Activated naive CD4-positive, alpha-beta T cell treated with anti-CD3 and anti-CD28 coated beads, Interleukin-2, amount 10 ng/mL, durations not matched to agents 7 days and 5 days (primary cell): ENCODE measurements around the gene ARL4D.
"Not testable (repeated sequence)": the region's sequence is repeated elsewhere in the genome, so short reads cannot be mapped to it uniquely, and the experiment has no call there.

Experiments used
- CTCF ChIA-PET: fragments of 350-600 bp; sonication (Branson Sonifier 250); formaldehyde crosslinking; loops from one replicate; lab custom pipeline; 2021; ENCODE audit warnings: antibody characterized with exemption; lab: Charles Lee
- DNase-seq: peaks from one replicate; pipeline ENCODE4 v3.0.0-alpha.2; 2020
- H3K27ac Mint-ChIP-seq: one replicate; pipeline ENCODE4 v1.8.0; 2021; ENCODE audit warnings: mild to moderate bottlenecking, moderate library complexity, mixed read lengths
- H3K27me3 Mint-ChIP-seq: one replicate; pipeline ENCODE4 v1.8.0; 2021; ENCODE audit warnings: mild to moderate bottlenecking, mixed read lengths
- H3K36me3 Mint-ChIP-seq: one replicate; pipeline ENCODE4 v1.8.0; 2021; ENCODE audit warnings: mixed read lengths
- H3K4me1 Mint-ChIP-seq: one replicate; pipeline ENCODE4 v1.8.0; 2021; ENCODE audit warnings: mixed read lengths
- H3K4me3 Mint-ChIP-seq: one replicate; pipeline ENCODE4 v1.8.0; 2021; ENCODE audit warnings: mild to moderate bottlenecking, moderate library complexity, mixed read lengths
- H3K9me3 Mint-ChIP-seq: one replicate; pipeline ENCODE4 v1.8.0; 2021; ENCODE audit warnings: mixed read lengths

The ARL4D gene

DNA sequence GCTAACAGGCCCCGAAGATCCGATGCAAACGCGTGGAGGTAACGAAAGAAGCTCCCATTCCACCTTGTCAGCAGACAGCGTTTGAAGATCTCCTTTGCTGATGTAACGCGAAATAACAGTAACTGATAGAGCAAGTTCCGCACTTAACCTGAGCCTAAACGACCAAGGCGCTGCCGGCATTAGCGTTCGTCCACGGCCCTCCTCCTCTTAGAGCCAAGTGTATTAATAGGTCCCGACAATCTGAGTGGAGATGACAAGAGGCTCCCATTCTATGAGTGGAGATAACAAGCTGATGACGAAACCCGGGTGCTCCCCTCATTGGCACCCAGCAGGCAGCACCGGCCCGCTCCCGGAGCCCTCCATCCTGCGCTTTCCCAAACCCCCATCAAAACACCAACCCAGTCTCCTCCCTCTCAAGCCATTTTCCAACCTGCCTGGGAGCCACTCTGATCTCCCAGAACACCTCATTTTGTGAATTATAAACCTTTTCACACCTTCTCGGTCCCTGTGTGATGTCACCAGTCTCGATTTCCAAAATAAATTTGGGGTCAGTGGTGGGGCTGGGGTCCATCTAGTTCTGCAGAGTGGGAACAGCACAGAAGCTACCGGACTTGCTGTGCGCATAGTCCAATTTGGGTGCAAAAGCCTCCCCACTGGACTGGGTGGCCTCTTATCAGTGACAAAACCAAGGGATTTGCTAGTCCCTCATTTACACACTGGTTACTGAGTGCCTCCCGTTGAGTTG lies 35.4 kb upstream of the ARL4D start:
- H3K4me3 Mint-ChIP-seq = no peak overlapping the region
- H3K27ac Mint-ChIP-seq = no peak overlapping the region
- H3K9me3 Mint-ChIP-seq = no peaks in the 10 kb centered on the region
- CTCF ChIA-PET = no interaction called here
- peaks cover 46% of the 10 kb centered on the region for H3K4me1 Mint-ChIP-seq
- DNase-seq = no peak
- H3K36me3 Mint-ChIP-seq = peaks cover 3% of the 10 kb centered on the region
- peaks cover 4% of the 10 kb centered on the region for H3K27me3 Mint-ChIP-seq

DNA sequence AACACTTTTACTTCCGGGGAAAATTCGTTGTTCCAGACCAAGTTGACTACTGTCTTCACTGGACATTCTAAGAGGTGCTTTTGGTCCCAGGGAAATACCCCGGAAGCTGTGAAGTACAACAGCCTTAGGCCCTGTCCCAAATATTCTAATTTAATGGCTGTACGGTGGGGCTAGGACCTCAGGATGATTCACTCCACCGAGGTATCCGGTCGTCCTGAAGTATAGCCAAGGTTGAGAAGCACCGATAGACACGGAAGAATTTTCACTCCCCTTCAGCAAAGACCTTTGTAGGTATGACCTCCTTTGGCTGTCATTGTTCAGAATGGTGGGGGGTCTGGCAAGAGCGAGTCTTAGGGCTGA lies 34.9 kb upstream of the ARL4D start:
- no peak overlapping the region for H3K4me3 Mint-ChIP-seq
- H3K36me3 Mint-ChIP-seq = peaks cover 3% of the 10 kb centered on the region
- no peak overlapping the region for H3K27ac Mint-ChIP-seq
- H3K27me3 Mint-ChIP-seq = peaks cover 4% of the 10 kb centered on the region
- no peaks in the 10 kb centered on the region for H3K9me3 Mint-ChIP-seq
- no peak for DNase-seq
- peaks cover 45% of the 10 kb centered on the region for H3K4me1 Mint-ChIP-seq
- CTCF ChIA-PET = interaction anchor here (0.6 kb wide), 1 partner anchor 301 kb away, joined by 3 read pairs; no protein-coding TSS in a partner anchor

- Mint-ChIP-seq H3K9me3 (no peaks in the 10 kb centered on the region), H3K4me3 (no peak overlapping the region), H3K27me3 (peaks cover 4% of the 10 kb centered on the region), H3K4me1 (peaks cover 46% of the 10 kb centered on the region), H3K36me3 (no peaks in the 10 kb centered on the region), H3K27ac (no peak overlapping the region)
- CTCF ChIA-PET = interaction anchor here (1.0 kb wide), 1 partner anchor 28 kb away, joined by 3 read pairs; no protein-coding TSS in a partner anchor
- no peak for DNase-seq
Observed at GRCh38 chr17:43365356-43365755, 33.4 kb upstream of the ARL4D start.

DNA sequence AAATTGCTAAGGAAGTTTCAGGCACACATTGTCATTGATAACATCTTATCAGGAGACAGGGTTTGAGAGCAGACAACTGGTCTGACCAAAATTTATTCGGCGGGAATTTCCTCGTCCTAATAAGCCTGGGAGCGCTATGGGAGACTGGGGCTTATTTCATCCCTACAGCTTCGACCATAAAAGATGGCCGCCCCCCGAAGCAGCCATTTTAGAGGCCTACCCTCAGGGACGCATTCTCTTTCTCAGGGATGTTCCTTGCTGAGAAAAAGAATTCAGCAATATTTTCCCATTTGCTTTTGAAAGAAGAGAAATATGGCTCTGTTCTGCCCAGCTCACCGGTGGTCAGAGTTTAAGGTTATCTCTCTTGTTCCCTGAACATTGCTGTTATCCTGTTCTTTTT lies 32.9 kb upstream of the ARL4D start:
- CTCF ChIA-PET, H3K4me3 Mint-ChIP-seq, H3K27me3 Mint-ChIP-seq, H3K27ac Mint-ChIP-seq, H3K36me3 Mint-ChIP-seq, DNase-seq, H3K9me3 Mint-ChIP-seq: not testable (repeated sequence)
- peaks cover 47% of the 10 kb centered on the region for H3K4me1 Mint-ChIP-seq

GRCh38 chr17:43366891-43367736 lies 31.7 kb upstream of the ARL4D start:
- H3K4me1 Mint-ChIP-seq = peaks cover 50% of the 10 kb centered on the region
- H3K36me3 Mint-ChIP-seq = no peaks in the 10 kb centered on the region
- H3K27me3 Mint-ChIP-seq = peaks cover 4% of the 10 kb centered on the region
- H3K9me3 Mint-ChIP-seq = no peaks in the 10 kb centered on the region
- peak; percentile 24 for DNase-seq
- peak overlapping the region; percentile 99 for H3K27ac Mint-ChIP-seq
- H3K4me3 Mint-ChIP-seq = peak overlapping the region; percentile 94
- CTCF ChIA-PET = interaction anchor here (1.2 to 3.5 kb wide), 3 partner anchors 21 to 116 kb away, joined by 10 to 26 read pairs (median 16); partner anchors contain the start of gene DHX8

GRCh38 chr17:43367737-43368242 lies 31.0 kb upstream of the ARL4D start:
- peaks cover 51% of the 10 kb centered on the region for H3K4me1 Mint-ChIP-seq
- no peaks in the 10 kb centered on the region for H3K36me3 Mint-ChIP-seq
- H3K4me3 Mint-ChIP-seq = peak overlapping the region; percentile 94
- H3K27me3 Mint-ChIP-seq = peaks cover 4% of the 10 kb centered on the region
- peak; percentile 65 for DNase-seq
- peak overlapping the region; percentile 99 for H3K27ac Mint-ChIP-seq
- CTCF ChIA-PET = interaction anchor here (0.7 to 3.5 kb wide), 6 partner anchors 13 to 115 kb away, joined by 3 to 26 read pairs (median 8); partner anchors contain the start of gene DHX8
- H3K9me3 Mint-ChIP-seq = no peaks in the 10 kb centered on the region

- H3K4me1 Mint-ChIP-seq = peaks cover 51% of the 10 kb centered on the region
- CTCF ChIA-PET = interaction anchor here (0.7 to 3.5 kb wide), 9 partner anchors 12 to 114 kb away, joined by 3 to 26 read pairs (median 4); partner anchors contain the start of genes ARL4D and DHX8
Observed at GRCh38 chr17:43368740-43369506, 29.9 kb upstream of the ARL4D start.

GRCh38 chr17:43369986-43370385 lies 28.8 kb upstream of the ARL4D start:
- Mint-ChIP-seq H3K27me3 (no peaks in the 10 kb centered on the region), H3K4me1 (peaks cover 51% of the 10 kb centered on the region), H3K36me3 (no peaks in the 10 kb centered on the region), H3K27ac (peak overlapping the region; percentile 99), H3K4me3 (peak overlapping the region; percentile 94), H3K9me3 (no peaks in the 10 kb centered on the region)
- DNase-seq = no peak
- CTCF ChIA-PET = interaction anchor here (0.9 kb wide), 1 partner anchor 28 kb away, joined by 4 read pairs; the partner anchor contains the start of gene ARL4D

More at GRCh38 chr17:43368740-43369506, 29.9 kb upstream of the ARL4D start:
- Mint-ChIP-seq H3K4me3 (peak overlapping the region; percentile 94), H3K27me3 (peaks cover 4% of the 10 kb centered on the region), H3K27ac (peak overlapping the region; percentile 99), H3K9me3 (no peaks in the 10 kb centered on the region), H3K36me3 (no peaks in the 10 kb centered on the region)
- DNase-seq = peak; percentile 76

- Mint-ChIP-seq H3K36me3 (no peaks in the 10 kb centered on the region), H3K27me3 (no peaks in the 10 kb centered on the region), H3K9me3 (no peaks in the 10 kb centered on the region), H3K4me1 (peaks cover 50% of the 10 kb centered on the region), H3K27ac (no peak overlapping the region), H3K4me3 (no peak overlapping the region)
- no peak for DNase-seq
- CTCF ChIA-PET = no interaction called here
Observed at GRCh38 chr17:43371227-43371821, 27.5 kb upstream of the ARL4D start.

DNA sequence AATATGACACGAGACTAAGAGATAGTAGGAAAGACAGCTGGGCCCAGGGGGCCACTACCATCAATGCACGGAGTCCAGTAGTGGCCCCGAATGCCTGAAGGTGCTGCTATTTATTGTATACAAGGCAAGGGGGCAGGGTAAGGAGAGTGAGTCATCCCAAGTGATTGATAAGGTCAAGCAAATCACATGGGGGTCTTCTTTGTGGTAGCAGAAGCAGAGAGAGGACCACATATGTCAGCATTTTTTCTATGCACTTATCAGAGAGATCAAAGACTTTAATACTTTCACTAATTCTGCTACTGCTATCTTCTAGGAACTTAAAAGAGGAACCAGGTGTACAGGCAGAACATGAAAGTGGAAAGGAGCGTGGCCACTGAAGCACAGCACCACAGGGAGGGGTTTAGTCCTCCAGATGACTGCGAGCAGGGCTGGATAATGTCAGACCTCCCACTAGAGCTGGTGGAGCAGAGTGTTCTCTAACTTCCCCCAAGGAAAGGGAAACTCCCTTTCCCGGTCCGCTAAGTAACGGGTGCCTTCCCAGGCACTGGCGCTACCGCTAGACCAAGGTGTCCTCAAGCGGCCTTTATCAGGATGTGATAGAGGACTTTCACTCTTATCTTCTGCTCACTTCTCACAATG lies 26.4 kb upstream of the ARL4D start:
- peak; percentile 29 for DNase-seq
- CTCF ChIA-PET = interaction anchor here (1.2 kb wide), 1 partner anchor 111 kb away, joined by 3 read pairs; the partner anchor contains the start of gene DHX8
- no peak overlapping the region for H3K27ac Mint-ChIP-seq
- peaks cover 39% of the 10 kb centered on the region for H3K4me1 Mint-ChIP-seq
- H3K4me3 Mint-ChIP-seq = no peak overlapping the region
- no peaks in the 10 kb centered on the region for H3K9me3 Mint-ChIP-seq
- H3K27me3 Mint-ChIP-seq = no peaks in the 10 kb centered on the region
- H3K36me3 Mint-ChIP-seq = no peaks in the 10 kb centered on the region

GRCh38 chr17:43373356-43373755 lies 25.4 kb upstream of the ARL4D start:
- peaks cover 30% of the 10 kb centered on the region for H3K4me1 Mint-ChIP-seq
- H3K27me3 Mint-ChIP-seq = no peaks in the 10 kb centered on the region
- no peaks in the 10 kb centered on the region for H3K36me3 Mint-ChIP-seq
- H3K4me3 Mint-ChIP-seq = no peak overlapping the region
- H3K9me3 Mint-ChIP-seq = no peaks in the 10 kb centered on the region
- CTCF ChIA-PET = interaction anchor here (1.2 kb wide), 1 partner anchor 111 kb away, joined by 3 read pairs; the partner anchor contains the start of gene DHX8
- DNase-seq = no peak
- no peak overlapping the region for H3K27ac Mint-ChIP-seq

- not testable (repeated sequence) for H3K4me3 Mint-ChIP-seq, H3K27me3 Mint-ChIP-seq, DNase-seq, H3K27ac Mint-ChIP-seq, H3K36me3 Mint-ChIP-seq
- peaks cover 18% of the 10 kb centered on the region for H3K4me1 Mint-ChIP-seq
- CTCF ChIA-PET = interaction anchor here (1.1 kb wide), 1 partner anchor 8 kb away, joined by 3 read pairs; no protein-coding TSS in a partner anchor
- peaks cover 13% of the 10 kb centered on the region for H3K9me3 Mint-ChIP-seq
Observed at GRCh38 chr17:43375915-43376314, 22.9 kb upstream of the ARL4D start.
